CD14-positive monocyte (primary cell): ENCODE data around the gene OR5H15. TPM values are rescaled to one million over a fixed set of nuclear protein-coding genes. Genes with fewer than 3 reads are reported as not detected.

Source experiments
- DNase-seq, 3 donors: peaks; one replicate each; pipeline ENCODE4 v3.0.0-alpha.2; 2011 to 2022
- H2AFZ ChIP-seq: 2 replicates; pipeline ENCODE4 v1.6.0; 2012; ENCODE audit warnings: mild to moderate bottlenecking, low read depth, low read length, inconsistent platforms; ENCODE audit not compliant: insufficient read depth, poor library complexity, severe bottlenecking
- H3K27ac ChIP-seq, 2 donors: 1 replicate in 1 of 2; 2 replicates in 1 of 2; pipeline ENCODE4 v1.5.1; 2012 to 2013; ENCODE audit warnings: low read length in 2 of 2, control low read depth in 1 of 2, inconsistent platforms in 1 of 2, low read depth in 1 of 2, mild to moderate bottlenecking in 1 of 2
- H3K27me3 ChIP-seq, 2 donors: one replicate each; pipeline versions ENCODE4 v1.6.0 to v1.6.1; 2011 to 2013; ENCODE audit warnings: low read length in 2 of 2; ENCODE audit not compliant: control insufficient read depth in 2 of 2, insufficient read depth in 2 of 2
- H3K36me3 ChIP-seq, 2 donors: replicated peaks in 1 of 2; 1 replicate in 1 of 2; 2 replicates in 1 of 2; pipeline versions ENCODE4 v1.5.1 to v1.6.1; 2012 to 2013; ENCODE audit warnings: low read length in 2 of 2, control low read depth in 1 of 2, inconsistent platforms in 1 of 2, mild to moderate bottlenecking in 1 of 2; ENCODE audit not compliant: insufficient read depth in 2 of 2, control insufficient read depth in 1 of 2
- H3K4me1 ChIP-seq, 2 donors: 1 replicate in 1 of 2; 2 replicates in 1 of 2; pipeline versions ENCODE4 v1.5.1 to v1.6.1; 2012 to 2013; ENCODE audit warnings: low read length in 2 of 2, control low read depth in 1 of 2, inconsistent platforms in 1 of 2, mild to moderate bottlenecking in 1 of 2, moderate library complexity in 1 of 2; ENCODE audit not compliant: insufficient read depth in 2 of 2, control insufficient read depth in 1 of 2
- H3K4me2 ChIP-seq: replicated peaks from 2 replicates; pipeline ENCODE3; 2012; ENCODE audit warnings: low read length, moderate library complexity, mild to moderate bottlenecking; ENCODE audit not compliant: poor library complexity, severe bottlenecking; ENCODE audit errors: extremely low read depth
- H3K4me3 ChIP-seq, 3 experiments: fragments of 200-600 bp in 1 of 3; sonication (generic) in 1 of 3; replicated peaks in 1 of 3; 1 replicate in 2 of 3; 2 replicates in 1 of 3; pipeline ENCODE4 v1.5.1; 2011 to 2013; ENCODE audit warnings: low read length in 3 of 3, mild to moderate bottlenecking in 3 of 3, control low read depth in 2 of 3, low read depth in 2 of 3, inconsistent platforms in 1 of 3, moderate library complexity in 1 of 3
- H3K79me2 ChIP-seq: 2 replicates; pipeline ENCODE4 v1.6.0; 2012; ENCODE audit warnings: mild to moderate bottlenecking, control low read depth, inconsistent platforms, low read length, moderate library complexity; ENCODE audit not compliant: insufficient read depth
- H3K9ac ChIP-seq: 2 replicates; pipeline ENCODE4 v1.6.0; 2017; ENCODE audit warnings: low read length, mild to moderate bottlenecking; ENCODE audit not compliant: insufficient read depth, poor library complexity, severe bottlenecking
- H3K9me3 ChIP-seq, 2 donors: replicated peaks in 1 of 2; 1 replicate in 1 of 2; 2 replicates in 1 of 2; pipeline versions ENCODE4 v1.5.1 to v1.6.1; 2012 to 2013; ENCODE audit warnings: low read length in 2 of 2, control low read depth in 1 of 2; ENCODE audit not compliant: control insufficient read depth in 1 of 2, insufficient read depth in 1 of 2
- H4K20me1 ChIP-seq: 2 replicates; pipeline ENCODE4 v1.6.0; 2012; ENCODE audit warnings: mild to moderate bottlenecking, low read length, control low read depth, moderate library complexity; ENCODE audit not compliant: insufficient read depth
- H3K27ac Mint-ChIP-seq, 7 donors: one replicate each; pipeline ENCODE4 v1.8.0; 2020; ENCODE audit warnings: mild to moderate bottlenecking in 7 of 7, mixed read lengths in 7 of 7, moderate library complexity in 6 of 7, inconsistent platforms in 2 of 7
- H3K27me3 Mint-ChIP-seq, 3 donors: one replicate each; pipeline ENCODE4 v1.8.0; 2021 to 2022; ENCODE audit warnings: low read depth in 3 of 3, mild to moderate bottlenecking in 3 of 3, mixed read lengths in 3 of 3, moderate library complexity in 3 of 3, inconsistent platforms in 1 of 3
- H3K36me3 Mint-ChIP-seq, 2 donors: one replicate each; pipeline ENCODE4 v1.8.0; 2020; ENCODE audit warnings: mixed read lengths in 2 of 2, inconsistent platforms in 1 of 2, mild to moderate bottlenecking in 1 of 2
- H3K4me1 Mint-ChIP-seq: one replicate; pipeline ENCODE4 v1.8.0; 2020; ENCODE audit warnings: mild to moderate bottlenecking, mixed read lengths
- H3K4me3 Mint-ChIP-seq, 2 donors: one replicate each; pipeline ENCODE4 v1.8.0; 2020; ENCODE audit warnings: mild to moderate bottlenecking in 2 of 2, mixed read lengths in 2 of 2, moderate library complexity in 1 of 2
- H3K9me3 Mint-ChIP-seq, 7 donors: one replicate each; pipeline ENCODE4 v1.8.0; 2020 to 2022; ENCODE audit warnings: mixed read lengths in 7 of 7, mild to moderate bottlenecking in 6 of 7, moderate library complexity in 6 of 7, inconsistent platforms in 2 of 7
- WGBS: methylation state at CpG from one replicate; pipeline ENCODE4 v1.1.5; 2013; ENCODE audit warnings: missing lambda C conversion rate; ENCODE audit not compliant: insufficient coverage; 5-methylcytosine and 5-hydroxymethylcytosine counted together
- intact Hi-C, 2 donors: fragments of 100-400 bp; cut with micrococcal nuclease; formaldehyde crosslinking; loops; one replicate each; pipeline versions ENCODE4 v1.15.0 to v1.15.1; 2023
- polyA plus RNA-seq, 3 donors: library from polyadenylated mRNA; depleted of rRNA in 1 of 3; unstranded in 2 of 3; stranded (reverse) in 1 of 3; fragments of 300-500 nt in 2 of 3; fragments of >200 nt in 1 of 3; fragmentation: Illumina TruSeq in 2 of 3; gene quantifications; 1 replicate in 2 of 3; 2 replicates in 1 of 3; pipeline ENCODE4 v1.2.3, GENCODE V29; 2012 to 2021
- TF ChIP-seq, protein P1 (sequence below): fragments of 200-600 bp; IDR thresholded peaks from one replicate; pipeline ENCODE4 v1.8.0; 2022; ENCODE audit warnings: antibody characterized with exemption, mild to moderate bottlenecking

The OR5H15 gene
- polyA plus RNA-seq, 3 donors = not detected

DNA sequence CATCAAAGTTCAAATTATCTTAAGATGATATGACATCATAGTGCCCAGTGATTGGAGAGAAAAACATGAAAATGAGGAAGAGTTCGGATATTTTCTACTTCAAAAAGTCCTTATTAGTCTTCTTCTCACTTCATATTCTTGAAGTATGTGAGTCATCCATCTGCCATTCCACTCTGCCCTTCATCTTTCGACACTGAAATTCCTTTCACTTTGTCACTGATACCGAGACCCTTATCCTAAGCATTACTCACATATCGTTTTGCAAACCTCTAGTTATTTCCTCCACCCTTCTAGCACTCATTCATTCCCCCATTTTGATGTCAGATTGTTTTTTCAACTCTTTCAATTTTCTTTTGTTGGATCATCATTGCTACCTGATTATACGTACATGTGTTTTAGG, 15.3 kb upstream of the OR5H15 start:
- Histone ChIP-seq H3K27ac (no peak overlapping the region), H3K9me3 (no peaks in the 10 kb centered on the region), H2AFZ (no peak overlapping the region), H4K20me1 (no peaks in the 10 kb centered on the region), H3K27me3 (no peaks in the 10 kb centered on the region), H3K79me2 (no peaks in the 10 kb centered on the region), H3K36me3 (no peaks in the 10 kb centered on the region), H3K9ac (no peak overlapping the region), H3K4me1 (no peaks in the 10 kb centered on the region), H3K4me2 (no peak overlapping the region), H3K4me3 (no peak overlapping the region)
- no peak overlapping the region for H3K4me3 Mint-ChIP-seq
- WGBS = 83% methylated on average over 1 of the region's 5 CpGs
- H3K36me3 Mint-ChIP-seq = no peaks in the 10 kb centered on the region
- no peak overlapping the region for H3K27ac Mint-ChIP-seq
- intact Hi-C loops = no loop called here
- no peaks in the 10 kb centered on the region for H3K27me3 Mint-ChIP-seq
- TF ChIP-seq, protein P1, sequence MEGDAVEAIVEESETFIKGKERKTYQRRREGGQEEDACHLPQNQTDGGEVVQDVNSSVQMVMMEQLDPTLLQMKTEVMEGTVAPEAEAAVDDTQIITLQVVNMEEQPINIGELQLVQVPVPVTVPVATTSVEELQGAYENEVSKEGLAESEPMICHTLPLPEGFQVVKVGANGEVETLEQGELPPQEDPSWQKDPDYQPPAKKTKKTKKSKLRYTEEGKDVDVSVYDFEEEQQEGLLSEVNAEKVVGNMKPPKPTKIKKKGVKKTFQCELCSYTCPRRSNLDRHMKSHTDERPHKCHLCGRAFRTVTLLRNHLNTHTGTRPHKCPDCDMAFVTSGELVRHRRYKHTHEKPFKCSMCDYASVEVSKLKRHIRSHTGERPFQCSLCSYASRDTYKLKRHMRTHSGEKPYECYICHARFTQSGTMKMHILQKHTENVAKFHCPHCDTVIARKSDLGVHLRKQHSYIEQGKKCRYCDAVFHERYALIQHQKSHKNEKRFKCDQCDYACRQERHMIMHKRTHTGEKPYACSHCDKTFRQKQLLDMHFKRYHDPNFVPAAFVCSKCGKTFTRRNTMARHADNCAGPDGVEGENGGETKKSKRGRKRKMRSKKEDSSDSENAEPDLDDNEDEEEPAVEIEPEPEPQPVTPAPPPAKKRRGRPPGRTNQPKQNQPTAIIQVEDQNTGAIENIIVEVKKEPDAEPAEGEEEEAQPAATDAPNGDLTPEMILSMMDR = no peak
- DNase-seq = peak in 1 of 3 donors; percentile 8
- no peaks in the 10 kb centered on the region for H3K4me1 Mint-ChIP-seq
- peaks cover 0 to 6% (median 0%) of the 10 kb centered on the region in 7 donors for H3K9me3 Mint-ChIP-seq

DNA sequence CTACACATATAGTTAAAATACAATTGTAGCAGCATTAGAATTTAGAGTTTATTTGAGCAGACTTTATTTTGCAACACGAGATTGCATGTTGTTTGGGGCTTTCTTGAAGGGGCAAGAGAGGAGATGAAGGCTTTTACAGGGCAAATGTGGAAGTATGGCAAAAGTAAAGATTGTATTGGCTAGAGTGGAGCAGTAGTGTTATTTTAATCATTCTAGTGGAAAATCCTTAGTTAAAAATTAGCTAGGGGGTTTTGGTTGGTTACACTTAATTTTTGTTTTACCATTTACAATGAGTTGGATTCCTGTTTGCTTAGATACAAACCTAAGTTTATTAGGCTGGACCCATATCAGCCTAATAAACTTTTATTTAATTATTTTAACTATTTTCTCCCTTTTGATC, 4.6 kb downstream of the OR5H15 start:
- no peak overlapping the region for H3K27ac Mint-ChIP-seq
- DNase-seq = no peak
- intact Hi-C loops = no loop called here
- H3K27ac ChIP-seq = no peak overlapping the region
- no peak overlapping the region for H3K9ac ChIP-seq
- peaks cover 0 to 9% of the 10 kb centered on the region in 2 donors for H3K4me1 ChIP-seq
- H3K36me3 Mint-ChIP-seq = no peaks in the 10 kb centered on the region
- H3K27me3 ChIP-seq = no peaks in the 10 kb centered on the region
- no peak overlapping the region for H3K4me2 ChIP-seq
- no peak overlapping the region for H3K4me3 Mint-ChIP-seq
- H4K20me1 ChIP-seq = no peaks in the 10 kb centered on the region
- no peaks in the 10 kb centered on the region for H3K9me3 ChIP-seq
- H2AFZ ChIP-seq = no peak overlapping the region
- peaks cover 0 to 2% (median 2%) of the 10 kb centered on the region in 3 donors for H3K27me3 Mint-ChIP-seq
- H3K79me2 ChIP-seq = no peaks in the 10 kb centered on the region
- no peak overlapping the region for H3K4me3 ChIP-seq
- WGBS = 43% methylated on average over 1 of the region's 1 CpG
- peaks cover 2 to 20% (median 10%) of the 10 kb centered on the region in 7 donors for H3K9me3 Mint-ChIP-seq
- H3K4me1 Mint-ChIP-seq = peaks cover 10% of the 10 kb centered on the region
- no peaks in the 10 kb centered on the region for H3K36me3 ChIP-seq
- TF ChIP-seq, protein P1 = no peak
